Bronchial epithelial cell (primary cell): ENCODE results near the gene ZNF581. TPM values are rescaled to one million over a fixed set of nuclear protein-coding genes. Genes with fewer than 3 reads are reported as not detected.

Experiments
- DNase-seq: peaks from one replicate; pipeline ENCODE4 v3.0.0-alpha.2; 2010; ENCODE audit warnings: low read depth
- FAIRE-seq: peaks from 2 replicates; lab custom pipeline; 2011; peaks lifted over from hg19 to GRCh38; lab: Jason Lieb, UNC
- H3K27me3 ChIP-seq: 2 replicates; pipeline ENCODE4 v1.5.1; 2011; ENCODE audit warnings: low read length; ENCODE audit not compliant: control insufficient read depth, insufficient read depth
- H3K36me3 ChIP-seq: 2 replicates; pipeline ENCODE4 v1.5.1; 2011; ENCODE audit warnings: low read length; ENCODE audit not compliant: control insufficient read depth, insufficient read depth
- H3K4me3 ChIP-seq: 2 replicates; pipeline ENCODE4 v1.5.1; 2011; ENCODE audit warnings: mild to moderate bottlenecking, low read depth, low read length, control low read depth
- total RNA-seq: library from RNA; depleted of rRNA; stranded (reverse); fragments of >200 nt; gene quantifications from 2 replicates; pipeline ENCODE4 v1.2.1, GENCODE V29; 2014
- TF ChIP-seq, protein P1 (sequence below): IDR thresholded peaks from 2 replicates; pipeline ENCODE4 v1.5.1; 2011; ENCODE audit warnings: mild to moderate bottlenecking, moderate library complexity, low read length, control low read depth, inconsistent platforms; ENCODE audit not compliant: insufficient read depth, severe bottlenecking

ZNF581 gene
- total RNA-seq, 1 donor from 2014 or later, result 19.2 TPM

- TF ChIP-seq, protein P1, sequence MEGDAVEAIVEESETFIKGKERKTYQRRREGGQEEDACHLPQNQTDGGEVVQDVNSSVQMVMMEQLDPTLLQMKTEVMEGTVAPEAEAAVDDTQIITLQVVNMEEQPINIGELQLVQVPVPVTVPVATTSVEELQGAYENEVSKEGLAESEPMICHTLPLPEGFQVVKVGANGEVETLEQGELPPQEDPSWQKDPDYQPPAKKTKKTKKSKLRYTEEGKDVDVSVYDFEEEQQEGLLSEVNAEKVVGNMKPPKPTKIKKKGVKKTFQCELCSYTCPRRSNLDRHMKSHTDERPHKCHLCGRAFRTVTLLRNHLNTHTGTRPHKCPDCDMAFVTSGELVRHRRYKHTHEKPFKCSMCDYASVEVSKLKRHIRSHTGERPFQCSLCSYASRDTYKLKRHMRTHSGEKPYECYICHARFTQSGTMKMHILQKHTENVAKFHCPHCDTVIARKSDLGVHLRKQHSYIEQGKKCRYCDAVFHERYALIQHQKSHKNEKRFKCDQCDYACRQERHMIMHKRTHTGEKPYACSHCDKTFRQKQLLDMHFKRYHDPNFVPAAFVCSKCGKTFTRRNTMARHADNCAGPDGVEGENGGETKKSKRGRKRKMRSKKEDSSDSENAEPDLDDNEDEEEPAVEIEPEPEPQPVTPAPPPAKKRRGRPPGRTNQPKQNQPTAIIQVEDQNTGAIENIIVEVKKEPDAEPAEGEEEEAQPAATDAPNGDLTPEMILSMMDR, result no peak
- no peak for DNase-seq
- no peak for FAIRE-seq
- H3K36me3 ChIP-seq, result peaks cover 39% of the 10 kb centered on the region
- no peaks in the 10 kb centered on the region for H3K27me3 ChIP-seq
- H3K4me3 ChIP-seq, result no peak overlapping the region
Observed at GRCh38 chr19:55658846-55659459, 15.5 kb downstream of the ZNF581 start.

DNA sequence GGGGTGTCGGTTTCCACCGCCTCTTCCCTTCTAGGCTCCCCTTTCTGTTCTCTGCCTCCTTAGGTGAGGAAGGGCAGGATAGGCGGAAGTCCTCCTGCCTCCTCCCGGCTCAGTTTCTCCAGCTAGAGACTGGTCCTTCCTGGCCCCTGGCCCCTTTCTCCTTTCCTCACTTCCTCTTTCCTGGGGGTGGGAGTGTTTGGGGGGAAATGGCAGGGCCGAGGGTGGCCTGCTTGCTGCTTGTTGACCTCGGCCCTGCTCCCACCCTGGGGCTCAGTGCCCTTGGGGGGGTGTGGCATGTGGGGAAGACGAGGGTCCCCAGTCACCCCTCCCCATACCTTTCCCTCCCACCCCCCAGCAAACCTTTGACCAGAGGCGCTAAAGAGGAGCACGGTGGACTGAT is 16.4 kb downstream of the ZNF581 start:
- no peaks in the 10 kb centered on the region for H3K27me3 ChIP-seq
- no peak for FAIRE-seq
- no peak overlapping the region for H3K4me3 ChIP-seq
- no peak for DNase-seq
- peaks cover 42% of the 10 kb centered on the region for H3K36me3 ChIP-seq
- TF ChIP-seq, protein P1, result no peak

- Histone ChIP-seq H3K4me3 (no peak overlapping the region), H3K36me3 (peaks cover 42% of the 10 kb centered on the region), H3K27me3 (no peaks in the 10 kb centered on the region)
- no peak for FAIRE-seq
- no peak for DNase-seq
- TF ChIP-seq, protein P1, result no peak
Observed at GRCh38 chr19:55660404-55660803, 17.0 kb downstream of the ZNF581 start.

DNA sequence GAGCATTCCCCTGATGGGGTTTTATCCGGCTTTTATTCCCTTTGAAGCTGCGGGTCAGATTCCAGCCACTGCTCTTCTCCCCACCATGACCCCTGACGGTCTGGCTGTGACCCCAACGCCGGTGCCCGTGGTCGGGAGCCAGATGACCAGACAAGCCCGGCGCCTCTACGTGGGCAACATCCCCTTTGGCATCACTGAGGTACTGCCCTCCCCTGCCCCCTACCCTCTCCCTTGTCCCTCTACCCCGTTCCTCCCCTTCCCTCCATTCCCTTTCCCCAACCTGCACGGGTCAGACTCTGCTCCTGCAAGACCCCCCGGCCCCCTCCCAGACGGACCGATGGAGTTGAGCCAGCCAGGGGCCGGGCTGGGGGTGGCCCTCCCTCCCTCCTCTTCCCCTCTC is 17.5 kb downstream of the ZNF581 start:
- DNase-seq (no peak), FAIRE-seq (no peak)
- no peaks in the 10 kb centered on the region for H3K27me3 ChIP-seq
- TF ChIP-seq, protein P1, result no peak
- no peak overlapping the region for H3K4me3 ChIP-seq
- H3K36me3 ChIP-seq, result peaks cover 43% of the 10 kb centered on the region

- TF ChIP-seq, protein P1, result no peak
- FAIRE-seq, result no peak
- H3K4me3 ChIP-seq, result no peak overlapping the region
- no peaks in the 10 kb centered on the region for H3K27me3 ChIP-seq
- H3K36me3 ChIP-seq, result peaks cover 49% of the 10 kb centered on the region
- no peak for DNase-seq
Observed at GRCh38 chr19:55661826-55662225, 18.4 kb downstream of the ZNF581 start.
